HL-60 (cell line): Measurements from ENCODE around the gene UGGT1.

Source experiments
- CTCF ChIP-seq: IDR thresholded peaks from one replicate; pipeline ENCODE4 v1.5.1; 2011; ENCODE audit warnings: low read length, control low read depth, inconsistent platforms; ENCODE audit not compliant: insufficient read depth
- SPI1 ChIP-seq: IDR thresholded peaks from 2 replicates; pipeline ENCODE4 v1.6.1; 2012; ENCODE audit warnings: low read depth, mild to moderate bottlenecking, borderline replicate concordance

GRCh38 chr2:128043041-128043440 is 48.0 kb upstream of the UGGT1 start:
- TF ChIP-seq CTCF = no peak
- TF ChIP-seq SPI1 = no peak
